Measurements from ENCODE around the gene EFHD2.
"Not testable (repeated sequence)": the region's sequence is repeated elsewhere in the genome, so short reads cannot be mapped to it uniquely, and the experiment has no call there.

EFHD2 gene

GRCh38 chr1:15412175-15412800 is 2.6 kb downstream of the EFHD2 start:
- DNase-seq: no peak

GRCh38 chr1:15412843-15413242 is 3.2 kb downstream of the EFHD2 start:
- DNase-seq: no peak

GRCh38 chr1:15413563-15414444 is 4.1 kb downstream of the EFHD2 start:
- no peak for DNase-seq

GRCh38 chr1:15414445-15414983 is 4.8 kb downstream of the EFHD2 start:
- DNase-seq: no peak

GRCh38 chr1:15417059-15417934 is 7.6 kb downstream of the EFHD2 start:
- no peak for DNase-seq

- DNase-seq: no peak
Measured at GRCh38 chr1:15418806-15419515, 9.3 kb downstream of the EFHD2 start.

- DNase-seq: peak; percentile 32
Measured at GRCh38 chr1:15420853-15421465, 11.3 kb downstream of the EFHD2 start.

- no peak for DNase-seq
Measured at GRCh38 chr1:15422871-15423270, 13.2 kb downstream of the EFHD2 start.

- peak; percentile 63 for DNase-seq
Measured at GRCh38 chr1:15423355-15424077, 13.8 kb downstream of the EFHD2 start.

GRCh38 chr1:15424146-15424667 is 14.5 kb downstream of the EFHD2 start:
- peak; percentile 100 for DNase-seq

GRCh38 chr1:15424981-15425380 is 15.3 kb downstream of the EFHD2 start:
- no peak for DNase-seq

- no peak for DNase-seq
Measured at GRCh38 chr1:15425521-15425920, 15.8 kb downstream of the EFHD2 start.

- no peak for DNase-seq
Measured at GRCh38 chr1:15425958-15426357, 16.3 kb downstream of the EFHD2 start.

GRCh38 chr1:15426492-15427279 is 17.0 kb downstream of the EFHD2 start:
- no peak for DNase-seq

GRCh38 chr1:15427280-15427666 is 17.6 kb downstream of the EFHD2 start:
- DNase-seq: no peak

GRCh38 chr1:15428252-15428651 is 18.6 kb downstream of the EFHD2 start:
- DNase-seq: not testable (repeated sequence)

GRCh38 chr1:15428815-15429435 is 19.2 kb downstream of the EFHD2 start:
- DNase-seq: no peak

- no peak for DNase-seq
Measured at GRCh38 chr1:15429701-15430149, 20.0 kb downstream of the EFHD2 start.

GRCh38 chr1:15430787-15431570 is 21.3 kb downstream of the EFHD2 start:
- DNase-seq: peak; percentile 72

Data from NCI-H510A treated with DMSO at 0.1 percent for 48 hours (cell line).